ENCODE results near the gene FCGR3B.
"Not testable (repeated sequence)": the region's sequence is repeated elsewhere in the genome, so short reads cannot be mapped to it uniquely, and the experiment has no call there.

DNA sequence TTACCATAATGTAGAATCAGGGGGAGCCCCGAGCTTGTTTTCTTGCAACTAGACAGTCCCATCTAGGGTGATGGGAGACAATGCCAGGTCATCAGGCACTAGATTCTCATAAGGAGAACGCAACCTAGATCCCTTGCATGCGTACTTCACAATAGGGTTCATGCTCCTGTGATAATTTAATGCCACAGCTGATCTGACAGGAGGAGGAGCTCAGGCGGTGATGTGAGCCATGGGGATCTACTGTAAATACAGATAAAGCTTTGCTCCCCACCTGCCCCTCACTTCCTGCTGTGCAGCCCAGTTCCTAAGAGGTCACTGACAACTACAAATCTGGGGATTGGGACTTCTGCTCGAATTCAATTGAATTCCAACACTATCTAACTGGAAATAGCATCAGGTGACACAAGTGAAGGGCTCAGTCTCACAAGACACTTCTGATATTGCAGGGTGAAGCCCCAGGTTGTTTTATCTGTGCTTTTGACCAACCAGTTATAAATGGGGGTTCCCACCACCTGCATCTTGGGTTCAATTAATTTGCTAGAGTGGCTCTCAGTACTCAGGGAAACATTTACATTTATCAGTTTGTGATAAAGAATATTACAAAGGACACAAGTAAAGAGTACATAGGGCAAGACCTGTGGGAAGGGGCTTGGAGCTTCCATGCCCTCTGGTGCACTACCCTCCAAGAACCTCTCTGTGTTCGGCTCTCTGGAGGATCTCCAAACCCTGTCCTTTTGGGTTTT is 7.4 kb upstream of the FCGR3B start:
- TF ChIP-seq POLR2A, CTCF (IDR thresholded peaks at IDR 0.05): not testable (repeated sequence)

Measured in thyroid gland (tissue), 4 donors.